Neural cell (in vitro differentiated cells): ENCODE measurements around the gene AFAP1.

Experiments used
- EP300 ChIP-seq: fragments of 450-650 bp; conservative IDR thresholded peaks from 2 replicates; pipeline ENCODE4 v1.6.1; 2014; ENCODE audit warnings: antibody characterized with exemption, mild to moderate bottlenecking, moderate library complexity; ENCODE audit not compliant: poor library complexity, severe bottlenecking
- EZH2 ChIP-seq: fragments of 200-600, 300-800 bp; shearing (Covaris generic), sonication (generic); IDR thresholded peaks from 2 replicates; pipeline ENCODE4 v1.6.1; 2014; ENCODE audit warnings: antibody characterized with exemption, low read length, borderline replicate concordance, mild to moderate bottlenecking; ENCODE audit not compliant: insufficient read depth, poor library complexity, severe bottlenecking
- POLR2AphosphoS5 ChIP-seq: IDR thresholded peaks from 2 replicates; pipeline ENCODE4 v1.6.1; 2012
- TF ChIP-seq, protein P1 (sequence below): fragments of 450-650 bp; IDR thresholded peaks from 2 replicates; pipeline ENCODE4 v1.5.1; 2014; ENCODE audit warnings: antibody characterized with exemption, mild to moderate bottlenecking, moderate library complexity; ENCODE audit not compliant: poor library complexity, severe bottlenecking
- TF ChIP-seq, protein P2 (sequence below): IDR thresholded peaks from 2 replicates; pipeline ENCODE4 v1.6.1; 2012; ENCODE audit warnings: borderline replicate concordance

DNA sequence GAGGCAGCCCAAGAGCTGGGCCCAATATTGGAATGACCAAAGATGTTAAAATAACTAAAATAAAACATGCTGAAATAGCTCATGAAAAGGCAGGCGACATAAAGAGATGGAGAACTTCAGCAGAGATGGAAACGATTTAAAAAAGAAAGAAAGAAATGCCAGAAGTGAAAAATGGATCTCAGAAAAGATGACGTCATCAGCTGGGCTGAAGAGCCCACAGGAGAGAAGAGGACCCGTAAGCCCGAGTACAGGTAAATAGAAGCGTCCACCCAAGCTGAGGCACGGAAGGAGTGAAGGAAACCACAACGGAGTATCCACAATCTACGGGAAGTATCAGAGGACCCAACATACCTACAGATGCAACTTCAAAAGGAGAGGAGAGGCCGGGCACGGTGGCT, 112.8 kb downstream of the AFAP1 start:
- TF ChIP-seq, protein P1, sequence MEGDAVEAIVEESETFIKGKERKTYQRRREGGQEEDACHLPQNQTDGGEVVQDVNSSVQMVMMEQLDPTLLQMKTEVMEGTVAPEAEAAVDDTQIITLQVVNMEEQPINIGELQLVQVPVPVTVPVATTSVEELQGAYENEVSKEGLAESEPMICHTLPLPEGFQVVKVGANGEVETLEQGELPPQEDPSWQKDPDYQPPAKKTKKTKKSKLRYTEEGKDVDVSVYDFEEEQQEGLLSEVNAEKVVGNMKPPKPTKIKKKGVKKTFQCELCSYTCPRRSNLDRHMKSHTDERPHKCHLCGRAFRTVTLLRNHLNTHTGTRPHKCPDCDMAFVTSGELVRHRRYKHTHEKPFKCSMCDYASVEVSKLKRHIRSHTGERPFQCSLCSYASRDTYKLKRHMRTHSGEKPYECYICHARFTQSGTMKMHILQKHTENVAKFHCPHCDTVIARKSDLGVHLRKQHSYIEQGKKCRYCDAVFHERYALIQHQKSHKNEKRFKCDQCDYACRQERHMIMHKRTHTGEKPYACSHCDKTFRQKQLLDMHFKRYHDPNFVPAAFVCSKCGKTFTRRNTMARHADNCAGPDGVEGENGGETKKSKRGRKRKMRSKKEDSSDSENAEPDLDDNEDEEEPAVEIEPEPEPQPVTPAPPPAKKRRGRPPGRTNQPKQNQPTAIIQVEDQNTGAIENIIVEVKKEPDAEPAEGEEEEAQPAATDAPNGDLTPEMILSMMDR = no peak
- TF ChIP-seq EP300 (no peak), POLR2AphosphoS5 (no peak), EZH2 (no peak)
- TF ChIP-seq, protein P2, sequence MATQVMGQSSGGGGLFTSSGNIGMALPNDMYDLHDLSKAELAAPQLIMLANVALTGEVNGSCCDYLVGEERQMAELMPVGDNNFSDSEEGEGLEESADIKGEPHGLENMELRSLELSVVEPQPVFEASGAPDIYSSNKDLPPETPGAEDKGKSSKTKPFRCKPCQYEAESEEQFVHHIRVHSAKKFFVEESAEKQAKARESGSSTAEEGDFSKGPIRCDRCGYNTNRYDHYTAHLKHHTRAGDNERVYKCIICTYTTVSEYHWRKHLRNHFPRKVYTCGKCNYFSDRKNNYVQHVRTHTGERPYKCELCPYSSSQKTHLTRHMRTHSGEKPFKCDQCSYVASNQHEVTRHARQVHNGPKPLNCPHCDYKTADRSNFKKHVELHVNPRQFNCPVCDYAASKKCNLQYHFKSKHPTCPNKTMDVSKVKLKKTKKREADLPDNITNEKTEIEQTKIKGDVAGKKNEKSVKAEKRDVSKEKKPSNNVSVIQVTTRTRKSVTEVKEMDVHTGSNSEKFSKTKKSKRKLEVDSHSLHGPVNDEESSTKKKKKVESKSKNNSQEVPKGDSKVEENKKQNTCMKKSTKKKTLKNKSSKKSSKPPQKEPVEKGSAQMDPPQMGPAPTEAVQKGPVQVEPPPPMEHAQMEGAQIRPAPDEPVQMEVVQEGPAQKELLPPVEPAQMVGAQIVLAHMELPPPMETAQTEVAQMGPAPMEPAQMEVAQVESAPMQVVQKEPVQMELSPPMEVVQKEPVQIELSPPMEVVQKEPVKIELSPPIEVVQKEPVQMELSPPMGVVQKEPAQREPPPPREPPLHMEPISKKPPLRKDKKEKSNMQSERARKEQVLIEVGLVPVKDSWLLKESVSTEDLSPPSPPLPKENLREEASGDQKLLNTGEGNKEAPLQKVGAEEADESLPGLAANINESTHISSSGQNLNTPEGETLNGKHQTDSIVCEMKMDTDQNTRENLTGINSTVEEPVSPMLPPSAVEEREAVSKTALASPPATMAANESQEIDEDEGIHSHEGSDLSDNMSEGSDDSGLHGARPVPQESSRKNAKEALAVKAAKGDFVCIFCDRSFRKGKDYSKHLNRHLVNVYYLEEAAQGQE = no peak
